Stimulated activated CD4-positive, alpha-beta T cell treated with anti-CD3 and anti-CD28 coated beads, Interleukin-1b, Interleukin-23, amount 100 ng/mL, for 48 hours (primary cell): ENCODE results near the gene CWC27.

Experiments
- DNase-seq: peaks from one replicate; pipeline ENCODE4 v3.0.0-alpha.2; 2020

Gene CWC27

GRCh38 chr5:65010841-65011240 lies 242.1 kb downstream of the CWC27 start:
- no peak for DNase-seq

- no peak for DNase-seq
Observed at GRCh38 chr5:65012301-65012892, 243.7 kb downstream of the CWC27 start.

- no peak for DNase-seq
Observed at GRCh38 chr5:65013166-65013565, 244.4 kb downstream of the CWC27 start.

- DNase-seq = no peak
Observed at GRCh38 chr5:65014769-65015168, 246.0 kb downstream of the CWC27 start.

GRCh38 chr5:65015767-65016166 lies 247.0 kb downstream of the CWC27 start:
- DNase-seq = no peak

GRCh38 chr5:65017636-65018035 lies 248.9 kb downstream of the CWC27 start:
- no peak for DNase-seq

- no peak for DNase-seq
Observed at GRCh38 chr5:65018763-65019162, 250.0 kb downstream of the CWC27 start.

GRCh38 chr5:65020492-65020891 lies 251.8 kb downstream of the CWC27 start:
- no peak for DNase-seq

GRCh38 chr5:65021527-65022226 lies 252.9 kb downstream of the CWC27 start:
- no peak for DNase-seq

- DNase-seq = no peak
Observed at GRCh38 chr5:65022932-65023331, 254.2 kb downstream of the CWC27 start.

- no peak for DNase-seq
Observed at GRCh38 chr5:65024681-65025080, 256.0 kb downstream of the CWC27 start.

GRCh38 chr5:65026816-65027548 lies 258.3 kb downstream of the CWC27 start:
- no peak for DNase-seq

- no peak for DNase-seq
Observed at GRCh38 chr5:65029178-65029577, 260.4 kb downstream of the CWC27 start.

- no peak for DNase-seq
Observed at GRCh38 chr5:65030056-65030455, 261.3 kb downstream of the CWC27 start.

GRCh38 chr5:65032250-65032649 lies 263.5 kb downstream of the CWC27 start:
- no peak for DNase-seq

- no peak for DNase-seq
Observed at GRCh38 chr5:65034029-65034812, 265.5 kb downstream of the CWC27 start.

- no peak for DNase-seq
Observed at GRCh38 chr5:65034813-65035209, 266.1 kb downstream of the CWC27 start.

- peak; percentile 82 for DNase-seq
Observed at GRCh38 chr5:65035211-65036206, 266.8 kb downstream of the CWC27 start.

- DNase-seq = no peak
Observed at GRCh38 chr5:65037831-65038815, 269.4 kb downstream of the CWC27 start.

- DNase-seq = no peak
Observed at GRCh38 chr5:65041296-65042158, 272.8 kb downstream of the CWC27 start.
